Esophagus squamous epithelium (tissue), 4 donors: ENCODE measurements around the gene TMEM9.

Experiments used
- CTCF ChIP-seq, 6 experiments: fragments of 450-650 bp in 4 of 6; fragments of 200-600 bp in 2 of 6; sonication (generic) in 2 of 6; IDR thresholded peaks; one replicate each; pipeline ENCODE4 v1.5.1; 2016 to 2019; ENCODE audit warnings: antibody characterized with exemption in 6 of 6, mild to moderate bottlenecking in 4 of 6, moderate library complexity in 4 of 6
- POLR2A ChIP-seq, 4 donors: fragments of 450-650 bp; IDR thresholded peaks; one replicate each; pipeline ENCODE4 v1.6.1; 2017; ENCODE audit warnings: antibody characterized with exemption in 4 of 4, mild to moderate bottlenecking in 4 of 4, moderate library complexity in 3 of 4

- no peak for TF ChIP-seq CTCF (IDR thresholded peaks at IDR 0.05)
- no peak for TF ChIP-seq POLR2A (IDR thresholded peaks at IDR 0.05)
Observed at GRCh38 chr1:201190005-201190404, 35.7 kb upstream of the TMEM9 start.
